T-helper 2 cell treated with Interferon-gamma antibody and Interleukin-4, amounts not matched to agents 100 ng/mL and 5 ng/mL, for 36 hours (primary cell): ENCODE results near the gene SPSB4. TPM values are rescaled to one million over a fixed set of nuclear protein-coding genes. Genes with fewer than 3 reads are reported as not detected.
"Not testable (repeated sequence)": the region's sequence is repeated elsewhere in the genome, so short reads cannot be mapped to it uniquely, and the experiment has no call there.

Experiments
- intact Hi-C: fragments of 100-400 bp; cut with micrococcal nuclease; formaldehyde crosslinking; loops from one replicate; pipeline ENCODE4 v1.15.1; 2023
- total RNA-seq: library from RNA; stranded (reverse); gene quantifications from 2 replicates; pipeline ENCODE4 v1.2.3, GENCODE V29; 2022

The SPSB4 gene
- total RNA-seq = not detected in 2 replicates

DNA sequence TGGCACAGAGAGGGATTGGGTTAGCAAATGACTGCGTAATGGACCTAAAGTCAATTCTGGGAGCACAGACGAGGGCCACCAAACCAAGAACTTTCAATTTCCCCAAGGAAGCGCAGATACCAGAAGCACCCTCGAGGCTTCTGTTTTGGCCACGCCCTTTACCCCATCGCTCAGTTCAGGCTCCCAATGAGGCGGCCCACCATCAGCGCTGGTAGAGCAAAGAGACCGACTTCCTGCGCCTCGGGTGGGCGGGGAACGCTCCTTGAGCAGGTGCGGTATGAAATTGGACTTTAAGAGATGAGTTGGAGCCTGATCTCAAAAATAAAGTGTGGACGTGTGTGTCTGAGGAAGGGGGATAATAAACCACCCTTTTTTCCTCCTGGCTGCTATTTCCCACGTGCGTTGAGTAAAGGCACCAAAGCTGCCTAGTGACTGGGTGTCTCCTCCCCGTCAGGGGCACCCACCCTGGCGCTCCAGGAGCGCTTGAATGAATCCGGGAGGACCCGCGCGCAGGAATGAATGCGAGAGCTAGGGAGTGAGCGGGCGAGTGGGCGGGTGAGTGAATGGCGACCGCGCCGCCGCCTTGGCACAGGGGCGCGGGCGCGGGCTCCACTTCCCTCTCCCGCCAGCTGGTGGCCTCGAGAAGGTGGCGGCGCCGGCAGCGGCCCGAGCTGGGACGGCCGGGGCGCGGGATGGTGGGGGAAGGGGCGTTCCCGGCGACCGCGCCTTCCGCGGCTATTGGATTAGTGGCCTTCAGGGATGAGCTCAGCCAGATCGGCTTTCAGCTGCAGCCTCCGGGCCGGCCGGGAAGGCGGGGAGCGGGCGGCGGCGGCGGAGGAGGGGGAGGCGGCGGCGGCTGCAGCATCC, at the start of gene SPSB4:
SPSB4 (plus strand) TSS at position 772 of the 867 bp plus-strand sequence. CDS start 14,758 bp downstream, outside the sequence.
- intact Hi-C loops = no loop called here

DNA sequence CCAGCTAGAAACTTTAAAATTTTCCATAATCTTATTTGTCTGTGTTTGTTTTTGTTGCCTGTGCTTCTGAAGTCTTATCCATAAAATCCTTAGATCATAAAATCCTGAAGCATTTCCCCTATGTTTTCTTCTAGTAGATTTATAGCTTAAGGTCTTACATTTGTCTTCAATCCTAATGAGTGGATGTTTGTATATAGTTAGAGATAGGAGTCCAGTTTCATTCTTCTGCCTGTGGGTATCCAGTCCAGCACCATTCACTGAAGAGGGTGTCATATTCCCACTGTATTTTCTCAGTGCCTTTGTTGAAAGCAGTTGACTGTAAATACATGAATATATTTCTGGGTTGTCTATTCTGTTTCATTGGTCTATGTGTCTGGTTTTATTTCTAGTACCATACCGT, 44.8 kb upstream of the SPSB4 start:
- intact Hi-C loops = no loop called here

DNA sequence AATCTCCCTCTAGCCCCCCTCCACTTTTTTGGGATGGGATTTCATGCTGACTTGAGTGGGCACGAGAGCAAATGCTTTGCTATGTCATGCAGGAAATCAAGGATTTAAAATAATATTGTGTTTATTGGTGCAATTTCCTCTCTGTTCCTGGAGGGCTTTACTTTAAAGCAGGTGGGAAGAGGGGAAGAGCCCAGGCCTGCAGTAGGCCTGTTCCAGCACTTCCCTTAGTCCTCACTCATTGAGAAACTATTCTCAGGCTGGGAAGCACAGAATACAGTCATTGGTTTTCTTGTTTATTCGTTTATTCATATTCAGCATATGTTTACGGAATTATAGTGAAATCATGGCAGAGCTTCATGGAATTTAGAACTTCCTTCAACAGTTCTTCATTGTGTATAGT, 41.7 kb upstream of the SPSB4 start:
- intact Hi-C loops = no loop called here

DNA sequence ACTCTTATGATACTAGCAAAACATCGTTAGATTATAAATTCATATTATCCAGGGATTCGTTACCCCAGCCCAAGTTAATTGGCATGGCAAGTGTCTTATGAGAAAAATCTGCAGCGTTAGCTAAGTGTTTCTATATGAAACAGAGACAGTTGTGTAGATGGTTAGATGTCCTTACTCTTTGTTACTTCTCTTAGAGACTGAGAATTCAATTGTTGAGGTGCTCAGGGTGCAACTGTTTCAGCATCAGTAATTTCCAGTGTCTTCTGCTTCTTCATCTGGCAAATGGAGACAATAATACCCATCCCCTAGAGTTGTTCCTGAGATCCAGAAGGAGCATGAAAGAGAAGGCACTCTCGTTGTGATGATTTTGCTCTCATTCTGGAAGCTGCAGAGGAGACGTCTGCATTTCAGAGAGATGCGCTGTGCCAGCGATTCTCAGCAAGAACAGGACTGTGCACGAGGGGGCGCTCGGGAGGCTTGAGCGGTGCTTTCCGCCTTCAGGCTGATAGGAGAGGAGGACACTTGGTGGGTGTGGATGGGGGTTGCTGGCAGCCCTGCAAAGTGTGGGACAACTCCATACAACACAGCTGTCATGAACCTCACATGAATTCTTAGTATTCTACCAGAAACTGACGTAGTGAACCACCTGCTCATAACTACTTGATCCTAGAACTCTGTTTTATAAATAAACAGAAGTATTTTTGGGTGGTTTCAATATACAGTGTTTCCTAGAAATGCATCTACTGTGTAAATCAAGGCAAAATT, 39.7 kb upstream of the SPSB4 start:
- intact Hi-C loops = loop anchor here (1.0 kb wide), 2 partner anchors 95 to 181 kb away; no protein-coding TSS in a partner anchor

DNA sequence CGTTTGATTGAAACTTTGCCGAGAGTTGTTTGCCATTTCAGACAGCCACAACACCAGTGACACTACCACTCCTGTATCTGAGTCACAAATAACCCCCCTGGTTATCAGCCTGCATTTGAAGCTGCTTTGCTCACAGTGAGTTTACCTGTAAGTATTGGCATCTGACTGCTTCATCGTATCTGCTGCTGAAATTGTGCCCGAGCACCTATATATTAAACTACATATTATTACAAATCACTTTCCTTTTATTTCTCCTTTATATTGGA, 39.2 kb upstream of the SPSB4 start:
- intact Hi-C loops = loop anchor here (1.0 to 2.0 kb wide), 3 partner anchors 94 to 180 kb away; no protein-coding TSS in a partner anchor

DNA sequence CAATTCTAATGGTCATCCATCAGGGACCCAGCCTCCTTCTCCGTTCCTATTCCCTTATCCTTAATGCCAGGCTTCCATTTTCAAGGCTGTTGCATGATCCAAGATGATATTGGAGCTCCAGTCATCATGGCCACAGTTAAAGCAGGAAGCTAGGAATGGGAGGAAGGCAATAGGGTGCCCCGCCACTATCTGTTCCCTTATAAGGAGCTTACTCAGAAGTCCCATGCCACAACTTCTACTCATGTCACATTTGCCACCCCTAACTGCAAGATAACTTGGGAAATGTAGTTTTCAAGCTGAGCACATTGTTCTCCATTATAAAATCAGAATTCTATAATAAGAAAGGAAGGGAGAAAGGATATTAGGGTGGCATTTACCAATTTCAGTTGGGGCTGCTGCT, 38.6 kb upstream of the SPSB4 start:
- intact Hi-C loops = loop anchor here (2.0 kb wide), 1 partner anchor 114 kb away; no protein-coding TSS in a partner anchor

DNA sequence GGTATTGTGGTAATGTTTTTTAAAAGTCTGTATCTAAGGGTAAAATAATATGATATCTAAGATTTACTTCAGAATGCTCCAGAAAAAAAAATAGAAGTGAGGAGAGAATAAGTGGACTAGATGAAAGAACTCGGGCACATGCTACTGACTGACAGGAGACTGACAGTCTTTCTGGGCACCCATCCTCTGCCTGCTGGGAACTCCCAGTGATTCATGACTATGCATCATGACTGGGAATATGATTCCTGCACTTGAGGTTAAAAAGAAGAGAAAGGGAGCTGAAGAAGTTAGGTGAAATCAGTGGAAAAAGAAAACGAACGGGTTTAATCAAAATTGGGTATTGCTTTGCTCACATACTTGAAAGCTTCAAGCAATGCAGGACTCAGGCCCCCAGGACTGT, 35.7 kb upstream of the SPSB4 start:
- intact Hi-C loops = no loop called here

DNA sequence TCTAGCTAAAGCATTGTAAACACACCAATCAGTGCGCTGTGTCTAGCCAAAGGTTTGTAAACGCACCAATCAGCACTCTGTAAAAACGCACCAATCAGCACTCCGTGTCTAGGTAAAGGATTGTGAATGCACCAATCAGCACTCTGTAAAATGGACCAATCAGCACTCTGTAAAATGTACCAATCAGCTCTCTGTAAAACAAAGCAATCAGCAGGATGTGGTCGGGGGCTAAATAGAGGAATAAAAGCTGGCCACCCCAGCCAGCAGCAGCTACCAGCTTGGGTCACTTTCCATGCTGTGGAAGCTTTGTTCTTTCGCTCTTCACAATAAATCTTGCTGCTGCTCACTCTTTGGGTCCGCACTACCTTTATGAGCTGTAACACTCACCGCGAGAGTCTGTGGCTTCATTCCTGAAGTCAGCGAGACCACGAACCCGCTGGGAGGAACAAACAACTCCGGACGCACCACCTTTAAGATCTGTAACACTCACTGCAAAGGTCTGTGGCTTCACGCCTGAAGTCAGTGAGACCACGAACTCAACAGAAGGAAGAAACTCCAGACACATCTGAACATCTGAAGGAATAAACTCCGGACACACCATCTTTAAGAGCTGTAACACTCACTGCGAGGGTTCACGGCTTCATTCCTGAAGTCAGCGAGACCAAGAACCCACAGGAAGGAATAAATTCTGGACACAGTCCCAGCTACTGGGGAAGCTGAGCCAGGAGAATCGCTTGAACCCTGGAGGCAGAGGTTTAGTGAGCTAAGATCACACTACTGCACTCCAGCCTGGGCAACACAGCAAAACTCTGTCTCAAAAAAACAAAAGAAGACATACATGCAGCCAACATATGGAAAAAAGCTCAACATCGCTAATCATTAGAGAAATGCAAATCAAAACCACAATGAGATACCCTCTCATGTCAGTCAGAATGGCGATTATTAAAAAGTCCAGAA, 33.5 kb upstream of the SPSB4 start:
- intact Hi-C loops = not testable (repeated sequence)

DNA sequence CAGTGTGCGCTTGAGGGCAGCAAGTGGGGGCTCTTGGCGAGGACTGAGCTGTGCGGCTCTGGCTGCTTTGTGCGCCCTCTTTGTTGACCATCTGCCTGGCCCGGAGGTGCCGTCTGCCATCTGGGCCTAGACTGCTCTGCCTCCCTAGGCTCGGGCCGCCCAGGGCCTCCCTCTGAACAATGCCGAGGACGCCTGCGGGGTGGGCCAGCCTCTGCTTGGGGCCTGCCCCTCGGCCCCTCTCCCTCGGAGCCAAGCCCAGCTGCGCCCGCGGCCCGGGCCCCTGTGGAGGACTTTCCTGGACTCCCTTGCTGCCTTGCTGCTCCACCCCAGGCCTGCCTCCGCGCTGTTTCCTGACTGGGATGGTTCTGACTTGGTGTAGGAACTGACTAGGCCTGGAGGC, 31.9 kb upstream of the SPSB4 start:
- intact Hi-C loops = no loop called here

DNA sequence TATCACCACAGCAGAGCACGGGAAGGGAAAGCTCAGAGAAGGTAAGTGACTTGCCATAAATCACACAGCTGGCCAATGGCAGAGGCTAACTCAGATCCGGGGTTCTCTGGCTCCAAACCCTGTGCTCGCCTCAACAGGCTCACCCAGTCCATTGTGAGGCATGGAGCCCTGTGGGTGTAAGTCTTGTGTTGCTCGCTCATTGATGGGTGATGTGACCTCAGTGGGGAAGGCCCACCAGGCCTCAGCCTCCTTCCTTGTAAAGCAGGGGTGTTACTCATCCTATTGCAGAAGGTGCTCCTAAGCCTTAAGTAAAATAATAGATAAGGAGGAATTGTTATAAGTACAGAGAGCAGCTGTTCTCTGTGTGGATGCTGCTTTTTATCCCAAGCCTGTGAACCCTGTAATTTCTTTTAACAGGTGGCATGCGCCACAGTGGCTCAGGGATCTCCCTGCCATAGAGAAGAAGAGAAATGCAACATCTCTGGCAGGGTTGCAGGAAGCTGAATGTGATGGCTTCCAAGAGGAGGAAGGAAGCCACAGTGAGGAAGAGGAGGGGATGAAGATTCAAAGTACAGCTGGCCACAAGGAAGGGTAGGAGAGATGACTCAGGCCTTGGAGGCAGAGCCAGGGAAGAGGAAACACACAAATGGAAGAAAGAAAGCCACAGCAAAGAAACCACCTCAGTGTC, 30.9 kb upstream of the SPSB4 start:
- intact Hi-C loops = no loop called here

DNA sequence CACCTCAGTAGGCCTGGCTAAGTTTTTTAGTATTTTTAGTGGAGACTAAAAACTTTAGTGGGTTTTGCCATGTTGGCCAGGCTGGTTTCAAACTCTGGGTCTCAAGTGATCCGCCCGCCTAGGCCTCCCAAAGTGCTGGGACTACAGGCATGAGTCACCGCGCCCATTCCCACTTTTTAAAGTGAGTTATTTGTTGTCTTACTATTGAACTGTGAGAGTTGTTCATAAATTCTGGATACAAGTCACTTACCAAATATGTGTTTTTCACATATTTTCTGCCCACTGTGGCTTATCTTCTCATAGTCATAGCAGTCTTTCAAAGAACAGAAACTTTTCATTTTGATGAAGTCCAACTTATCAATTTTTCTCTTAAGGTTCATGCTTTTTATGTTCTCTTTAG, 29.9 kb upstream of the SPSB4 start:
- intact Hi-C loops = no loop called here

DNA sequence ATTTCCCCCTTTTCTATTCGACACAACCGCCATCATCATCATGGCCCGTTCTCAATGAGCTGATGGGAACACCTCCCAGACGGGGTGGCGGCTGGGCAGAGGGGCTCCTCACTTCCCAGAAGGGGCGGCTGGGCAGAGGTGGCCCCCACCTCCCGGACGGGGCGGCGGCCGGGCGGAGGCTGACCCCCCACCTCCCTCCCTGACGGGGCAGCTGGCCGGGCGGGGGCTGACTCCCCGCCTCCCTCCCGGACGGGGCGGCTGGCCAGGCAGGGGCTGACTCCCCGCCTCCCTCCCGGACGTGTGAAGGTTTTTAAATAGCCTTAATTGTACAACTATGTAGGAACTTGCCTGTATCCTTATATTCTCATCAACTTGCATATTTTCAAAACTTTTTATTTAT, 20.9 kb upstream of the SPSB4 start:
- intact Hi-C loops = no loop called here

DNA sequence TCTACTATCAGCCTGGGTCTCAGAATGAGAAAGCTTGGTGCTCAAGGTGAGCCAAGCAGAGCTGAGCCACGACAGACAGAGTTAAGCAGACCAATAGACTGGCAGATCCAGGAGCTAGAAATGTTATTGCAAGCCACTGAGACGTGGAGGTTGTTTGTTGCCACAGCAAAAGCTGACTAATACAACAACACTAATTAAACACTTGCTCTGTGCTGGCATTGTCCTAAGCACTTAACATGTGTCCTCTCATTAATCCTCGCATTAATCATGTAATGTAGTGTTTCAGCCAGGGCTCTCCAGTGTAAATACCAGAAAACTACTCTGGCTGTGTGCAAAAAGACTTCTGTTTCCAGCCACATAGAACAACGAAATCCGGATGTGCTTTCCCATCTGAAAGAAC, 11.6 kb upstream of the SPSB4 start:
- intact Hi-C loops = no loop called here

DNA sequence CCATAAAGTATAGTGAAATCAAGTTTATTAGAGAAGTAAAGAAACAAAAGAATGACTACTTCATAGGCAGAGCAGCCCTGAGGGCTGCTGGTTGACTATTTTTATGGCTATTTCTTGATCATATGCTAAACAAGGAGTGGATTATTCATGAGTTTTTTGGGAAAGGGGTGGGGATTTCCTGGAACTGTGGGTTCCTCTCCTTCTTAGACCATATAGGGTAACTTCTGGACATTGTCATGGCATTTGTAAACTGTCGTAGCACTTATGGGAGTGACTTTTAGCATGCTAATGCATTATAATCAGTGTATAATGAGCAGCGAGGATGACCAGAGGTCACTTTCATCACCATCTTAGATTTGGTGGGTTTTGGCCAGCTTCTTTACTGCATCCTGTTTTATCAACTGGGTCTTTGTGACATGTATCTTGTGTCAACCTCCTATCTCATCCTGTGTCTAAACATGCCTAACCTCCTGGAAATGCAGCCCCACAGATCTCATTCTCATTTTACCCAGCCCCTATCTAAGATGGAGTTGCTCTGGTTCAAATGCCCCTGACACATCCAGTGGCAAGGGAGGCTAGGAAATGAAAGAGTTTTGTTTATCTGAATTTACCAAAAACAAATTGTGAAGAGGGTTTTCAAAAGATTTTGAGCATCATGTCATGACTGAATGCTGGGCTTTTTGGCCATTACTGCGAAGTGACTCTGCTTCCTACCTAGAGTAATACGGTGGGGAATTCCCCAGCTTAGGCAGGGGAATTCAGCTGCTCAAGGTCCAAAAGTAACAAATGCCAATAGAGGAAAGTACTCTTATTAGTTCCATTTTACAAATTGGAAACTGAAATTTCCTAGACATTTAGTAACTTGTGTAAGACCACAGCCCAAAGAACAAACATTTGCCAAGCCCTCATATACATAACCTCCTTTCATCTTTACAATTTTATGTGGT, 6.2 kb upstream of the SPSB4 start:
- intact Hi-C loops = no loop called here

DNA sequence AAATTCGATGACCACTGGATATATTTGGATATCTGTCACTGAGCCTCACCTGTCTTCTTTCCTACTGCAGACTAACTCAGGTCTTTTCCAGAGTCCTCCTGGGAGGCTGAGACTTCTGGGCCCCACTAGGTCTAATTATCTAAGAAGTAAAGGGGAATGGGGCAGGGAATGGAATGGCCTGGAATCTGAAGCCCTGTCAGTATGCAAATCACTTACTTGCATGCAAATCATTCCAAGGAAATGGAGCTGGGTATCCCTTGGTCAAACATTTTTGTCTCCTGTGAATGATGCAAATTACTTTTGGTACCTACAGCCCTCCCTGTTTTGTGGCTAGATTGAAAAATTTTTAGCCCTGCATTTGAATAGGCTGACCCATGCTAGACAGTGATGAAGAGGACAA, 5.3 kb upstream of the SPSB4 start:
- intact Hi-C loops = no loop called here

DNA sequence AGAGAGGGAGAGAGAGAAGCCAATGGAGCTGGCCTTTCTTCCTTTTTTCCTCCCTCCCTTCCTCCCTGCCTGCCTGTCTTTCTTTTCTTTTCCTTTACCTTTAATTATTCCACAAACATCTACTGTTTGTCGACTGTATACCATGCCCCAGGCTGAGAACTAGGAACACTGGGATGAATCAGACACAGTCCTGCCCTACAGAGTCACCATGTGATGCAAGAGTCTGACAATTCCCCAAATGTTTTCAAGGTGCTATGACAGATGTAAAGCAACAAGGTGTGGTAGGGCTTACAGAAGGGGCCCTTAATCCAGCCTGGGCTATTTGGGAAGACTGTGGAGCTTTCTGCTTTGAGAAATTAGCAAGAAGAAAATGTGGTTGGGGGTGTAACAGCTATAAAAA, 4.0 kb upstream of the SPSB4 start:
- intact Hi-C loops = no loop called here

DNA sequence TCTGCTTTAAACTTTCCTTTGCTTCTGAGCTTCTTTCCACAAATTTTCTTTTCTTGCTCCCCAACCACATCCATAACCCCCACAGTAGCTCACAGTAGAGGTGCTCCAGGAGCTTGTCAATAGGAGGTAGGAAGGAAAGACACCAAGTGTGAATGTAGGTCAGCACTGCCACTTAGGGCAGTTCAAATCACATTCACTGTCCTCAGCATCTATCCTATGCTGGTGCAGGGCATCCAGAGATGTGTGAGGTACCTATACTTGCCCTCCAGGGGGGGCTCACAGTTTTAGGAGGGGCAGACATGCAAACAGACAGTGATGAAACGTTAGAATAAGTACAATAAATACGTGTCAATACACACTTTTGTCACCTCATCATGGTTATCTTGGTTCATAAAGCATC, 1.5 kb upstream of the SPSB4 start:
- intact Hi-C loops = no loop called here

DNA sequence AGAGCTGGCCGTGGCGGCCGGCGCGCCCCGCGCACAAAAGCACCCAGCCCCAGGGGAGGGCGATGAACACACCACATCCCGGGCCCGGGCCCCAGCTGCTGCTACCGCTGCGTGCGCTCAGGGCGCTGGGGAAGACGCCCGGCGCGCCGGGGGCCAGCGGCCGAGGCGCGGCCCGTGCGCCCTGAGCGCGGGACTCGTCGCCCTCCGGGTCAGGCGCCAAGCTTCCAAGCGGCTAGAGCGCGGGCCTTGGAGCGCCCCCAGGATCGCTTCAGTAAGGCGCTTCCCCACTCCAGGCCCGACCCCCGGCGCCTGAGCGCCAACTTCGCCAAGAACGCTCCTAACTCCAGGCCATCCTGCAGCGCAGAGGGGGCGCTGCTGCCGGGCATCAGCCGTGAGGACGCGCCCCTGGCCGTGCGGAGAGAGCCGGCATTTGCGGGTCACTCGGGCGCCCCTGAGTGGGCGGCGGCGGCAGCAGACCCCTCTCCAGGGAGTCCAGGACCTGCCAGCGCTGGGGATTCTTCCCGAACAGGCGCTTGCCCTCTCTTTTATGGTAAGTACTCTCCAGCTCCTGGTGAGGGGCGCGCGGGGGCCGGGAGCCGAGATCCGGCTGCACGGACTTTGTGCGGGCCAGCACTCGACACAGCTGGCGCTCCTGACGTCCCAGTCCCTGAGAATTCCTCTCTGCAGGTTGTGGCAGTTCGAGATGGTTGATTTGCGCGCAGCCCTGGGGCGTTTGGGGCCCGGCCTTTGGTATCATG, 475 bp downstream of the SPSB4 start:
- intact Hi-C loops = no loop called here
